ENCODE data around the gene PCSK7. TPM values are rescaled to one million over a fixed set of nuclear protein-coding genes. Genes with fewer than 3 reads are reported as not detected.

The PCSK7 gene
- total RNA-seq, 1 experiment from 2014 or later, result 45.7 TPM

DNA sequence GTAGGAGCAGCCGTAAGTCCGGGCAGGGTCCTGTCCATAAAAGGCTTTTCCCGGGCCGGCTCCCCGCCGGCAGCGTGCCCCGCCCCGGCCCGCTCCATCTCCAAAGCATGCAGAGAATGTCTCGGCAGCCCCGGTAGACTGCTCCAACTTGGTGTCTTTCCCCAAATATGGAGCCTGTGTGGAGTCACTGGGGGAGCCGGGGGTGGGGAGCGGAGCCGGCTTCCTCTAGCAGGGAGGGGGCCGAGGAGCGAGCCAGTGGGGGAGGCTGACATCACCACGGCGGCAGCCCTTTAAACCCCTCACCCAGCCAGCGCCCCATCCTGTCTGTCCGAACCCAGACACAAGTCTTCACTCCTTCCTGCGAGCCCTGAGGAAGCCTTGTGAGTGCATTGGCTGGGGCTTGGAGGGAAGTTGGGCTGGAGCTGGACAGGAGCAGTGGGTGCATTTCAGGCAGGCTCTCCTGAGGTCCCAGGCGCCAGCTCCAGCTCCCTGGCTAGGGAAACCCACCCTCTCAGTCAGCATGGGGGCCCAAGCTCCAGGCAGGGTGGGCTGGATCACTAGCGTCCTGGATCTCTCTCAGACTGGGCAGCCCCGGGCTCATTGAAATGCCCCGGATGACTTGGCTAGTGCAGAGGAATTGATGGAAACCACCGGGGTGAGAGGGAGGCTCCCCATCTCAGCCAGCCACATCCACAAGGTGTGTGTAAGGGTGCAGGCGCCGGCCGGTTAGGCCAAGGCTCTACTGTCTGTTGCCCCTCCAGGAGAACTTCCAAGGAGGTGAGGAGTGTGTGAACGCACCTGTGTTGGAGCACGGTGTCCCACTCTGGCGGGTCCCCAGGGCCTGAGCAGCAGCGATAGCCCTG, 32.6 kb downstream of the PCSK7 start, which contains the start of gene TAGLN:
Gene TAGLN, plus strand, starts transcription at position 318 of the 863 bp plus-strand sequence. CDS start 3,644 bp downstream, outside the sequence.
- DNase-seq (ENCODE audit: low read depth), result peak; percentile 61

DNA sequence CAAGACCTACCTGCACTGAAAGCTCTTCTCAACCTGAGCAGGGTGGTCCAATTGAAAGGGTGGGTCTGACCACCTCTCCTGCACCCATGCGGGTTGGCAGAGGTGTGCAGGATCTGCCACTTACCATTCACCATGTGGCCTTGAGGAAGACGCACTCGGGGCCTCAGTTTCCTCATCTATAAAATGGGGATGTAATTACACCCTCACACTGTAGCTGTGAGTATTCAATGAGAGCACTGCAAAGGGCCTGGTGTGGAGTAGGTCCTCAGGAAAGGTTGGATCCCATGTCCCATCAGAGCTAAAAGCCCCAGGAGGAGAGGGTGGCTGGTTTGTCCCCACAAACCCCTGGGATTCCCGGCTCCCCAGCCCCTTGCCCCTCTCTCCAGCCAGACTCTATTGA, 33.3 kb downstream of the PCSK7 start:
- no peak for DNase-seq (ENCODE audit: low read depth)

DNA sequence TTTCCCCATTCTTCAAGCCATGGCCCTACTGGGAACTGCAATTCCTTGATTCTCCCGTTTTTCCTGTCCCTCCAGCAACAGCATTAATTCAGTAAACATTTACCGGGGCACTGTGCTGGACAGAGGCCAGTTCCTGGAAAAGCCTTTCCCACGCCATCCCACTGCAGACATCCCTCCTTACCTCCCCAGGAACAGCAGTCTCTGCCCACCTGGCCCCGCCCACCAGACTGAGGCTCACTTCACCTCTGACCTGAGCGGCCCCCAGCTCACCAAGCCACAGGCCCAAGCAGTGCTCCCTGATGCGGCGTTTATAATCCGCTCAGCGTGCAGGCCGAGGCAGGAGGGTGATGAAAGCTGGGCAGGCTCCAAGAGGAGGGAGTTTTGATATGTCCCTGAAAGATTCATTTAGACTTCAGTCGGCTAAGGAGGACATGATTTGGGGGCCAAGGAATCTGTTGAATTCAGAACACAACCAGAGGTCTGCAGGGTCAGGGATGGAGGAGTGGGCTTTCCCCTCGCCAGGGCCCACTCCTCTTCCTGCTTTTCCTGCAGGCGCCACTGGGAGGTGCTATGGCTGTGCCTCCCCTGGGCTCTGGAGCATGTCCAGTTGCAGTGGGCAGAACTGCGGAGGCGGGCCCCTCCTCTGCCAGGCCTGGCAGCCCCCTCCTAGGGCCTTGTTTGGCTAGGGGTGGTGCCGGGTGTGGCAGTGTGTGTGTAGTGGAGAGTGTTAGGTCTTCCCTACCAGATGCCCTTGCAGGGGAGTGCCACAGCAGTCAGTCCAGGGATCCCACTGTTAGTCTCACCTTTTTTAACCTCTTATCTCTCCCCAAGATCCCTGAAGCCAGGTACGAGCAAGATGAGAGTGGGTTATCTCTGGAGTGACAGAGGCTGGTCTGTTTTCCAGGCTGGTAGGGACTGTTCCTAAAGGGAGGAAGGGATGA, 34.1 kb downstream of the PCSK7 start:
- no peak for DNase-seq (ENCODE audit: low read depth)

DNA sequence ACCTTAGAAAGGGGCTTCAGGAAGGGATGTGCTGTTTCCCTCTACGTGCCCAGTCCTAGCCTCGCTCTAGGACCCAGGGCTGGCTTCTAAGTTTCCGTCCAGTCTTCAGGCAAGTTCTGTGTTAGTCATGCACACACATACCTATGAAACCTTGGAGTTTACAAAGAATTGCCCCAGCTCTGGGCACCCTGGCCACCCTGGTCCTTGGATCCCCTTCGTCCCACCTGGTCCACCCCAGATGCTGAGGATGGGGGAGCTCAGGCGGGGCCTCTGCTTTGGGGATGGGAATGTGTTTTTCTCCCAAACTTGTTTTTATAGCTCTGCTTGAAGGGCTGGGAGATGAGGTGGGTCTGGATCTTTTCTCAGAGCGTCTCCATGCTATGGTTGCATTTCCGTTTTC, 34.9 kb downstream of the PCSK7 start:
- DNase-seq (ENCODE audit: low read depth), result no peak

DNA sequence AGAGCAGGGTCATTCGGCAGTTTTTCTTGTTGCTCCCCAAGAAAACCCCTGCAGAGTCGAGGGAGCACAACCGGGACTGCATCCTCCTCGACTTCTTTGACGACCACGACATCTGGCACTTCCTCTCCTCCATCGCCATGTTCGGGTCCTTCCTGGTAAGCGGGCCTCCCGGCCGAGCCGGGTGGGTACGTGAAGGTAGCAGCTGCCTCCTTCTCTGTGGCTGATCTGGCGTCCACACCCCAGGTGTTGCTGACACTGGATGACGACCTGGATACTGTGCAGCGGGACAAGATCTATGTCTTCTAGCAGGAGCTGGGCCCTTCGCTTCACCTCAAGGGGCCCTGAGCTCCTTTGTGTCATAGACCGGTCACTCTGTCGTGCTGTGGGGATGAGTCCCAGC, 36.1 kb downstream of the PCSK7 start:
- no peak for DNase-seq (ENCODE audit: low read depth)

DNA sequence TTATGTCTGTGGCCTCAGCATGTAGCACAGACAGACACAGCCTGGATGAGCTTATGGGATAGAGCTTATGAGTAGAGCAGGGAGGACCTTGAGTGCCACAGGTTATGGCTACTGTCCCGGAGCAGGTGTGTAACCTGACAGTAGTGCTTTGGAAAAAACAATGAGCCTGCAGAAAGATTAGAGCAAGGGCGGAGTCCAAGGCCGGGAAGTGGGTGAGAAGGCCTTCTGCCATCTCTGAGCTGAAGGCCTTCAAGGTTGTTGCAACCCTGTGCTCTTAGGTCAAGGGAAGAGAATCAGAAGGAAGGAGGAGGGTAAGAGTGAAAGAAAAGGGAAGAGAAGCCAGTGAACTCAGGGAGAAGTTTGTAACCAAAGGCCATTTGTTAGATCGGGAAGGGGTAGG, 36.6 kb downstream of the PCSK7 start:
- DNase-seq (ENCODE audit: low read depth), result no peak

DNA sequence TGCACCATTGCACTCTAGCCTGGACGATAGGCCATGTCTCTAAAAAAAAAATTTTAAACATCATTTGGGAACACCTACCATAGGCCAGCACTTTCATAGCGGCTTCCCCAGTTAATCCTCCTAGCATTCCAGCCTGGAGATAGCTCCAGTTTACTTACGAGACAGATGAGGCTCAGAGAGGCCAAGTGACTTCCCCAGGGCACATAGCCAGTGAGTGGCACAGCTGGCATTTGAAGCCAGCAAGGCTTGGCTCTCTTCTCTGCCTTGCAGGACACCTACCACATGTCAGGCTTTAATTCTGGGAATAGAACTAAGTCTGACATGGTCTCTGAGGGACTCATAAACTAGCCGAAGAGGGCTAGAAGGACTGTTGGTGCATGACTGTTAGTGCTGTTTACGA, 37.6 kb downstream of the PCSK7 start:
- DNase-seq (ENCODE audit: low read depth), result no peak

DNA sequence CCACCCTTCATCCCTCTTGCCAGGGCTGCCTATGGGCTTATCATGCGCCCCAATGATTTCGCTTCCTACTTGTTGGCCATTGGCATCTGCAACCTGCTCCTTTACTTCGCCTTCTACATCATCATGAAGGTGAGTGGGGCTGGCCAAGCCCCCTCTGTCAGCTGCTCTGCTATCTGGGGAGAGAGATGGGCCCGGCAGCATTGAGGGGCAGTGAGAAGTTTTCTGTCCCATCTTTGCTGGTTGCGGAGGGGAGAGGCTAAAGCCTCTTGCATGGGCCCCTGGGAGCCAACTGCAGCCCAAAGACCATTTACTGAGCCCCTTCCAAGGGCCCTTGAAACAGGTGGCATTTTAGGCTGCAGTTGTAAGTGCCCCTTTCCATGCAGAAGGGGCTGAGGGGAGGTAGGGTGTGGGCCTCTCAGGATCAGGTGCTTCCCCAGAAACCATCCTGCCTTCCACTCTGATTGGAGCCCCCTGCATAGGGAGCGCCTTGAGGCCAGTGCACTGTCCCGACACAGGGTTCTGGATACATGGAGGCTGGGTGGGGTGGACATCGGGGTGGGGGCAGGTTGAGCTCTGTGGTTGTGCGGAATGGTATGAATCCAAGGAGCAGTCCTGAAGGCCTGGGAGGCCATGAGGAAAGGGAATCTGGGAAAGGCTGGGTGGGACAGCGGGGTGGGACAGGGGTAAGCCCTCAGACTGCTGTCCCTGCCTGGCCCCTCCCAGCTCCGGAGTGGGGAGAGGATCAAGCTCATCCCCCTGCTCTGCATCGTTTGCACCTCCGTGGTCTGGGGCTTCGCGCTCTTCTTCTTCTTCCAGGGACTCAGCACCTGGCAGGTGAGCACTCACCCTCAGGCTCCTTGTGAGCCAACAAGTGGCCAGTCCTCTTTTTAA, 38.5 kb downstream of the PCSK7 start:
- no peak for DNase-seq (ENCODE audit: low read depth)

DNA sequence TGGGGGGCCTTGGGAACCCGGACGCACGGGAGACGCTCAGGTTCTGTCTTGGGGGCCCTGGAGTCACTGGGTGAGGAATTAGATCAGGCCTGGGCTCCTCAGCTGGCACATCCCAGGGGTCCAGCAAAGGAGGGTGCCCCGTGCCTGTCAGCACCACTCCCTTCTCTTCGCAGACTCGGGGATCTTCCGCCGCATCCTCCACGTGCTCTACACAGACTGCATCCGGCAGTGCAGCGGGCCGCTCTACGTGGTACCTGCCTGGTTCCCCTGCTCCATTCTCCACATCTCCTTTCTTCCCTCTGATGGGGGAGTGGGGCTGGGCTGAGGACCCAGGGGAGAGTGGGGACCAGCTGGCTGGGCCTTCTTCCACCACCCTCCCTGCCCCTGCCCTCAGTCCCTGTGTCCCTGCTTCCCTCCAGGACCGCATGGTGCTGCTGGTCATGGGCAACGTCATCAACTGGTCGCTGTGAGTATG, 39.4 kb downstream of the PCSK7 start:
- no peak for DNase-seq (ENCODE audit: low read depth)

DNA sequence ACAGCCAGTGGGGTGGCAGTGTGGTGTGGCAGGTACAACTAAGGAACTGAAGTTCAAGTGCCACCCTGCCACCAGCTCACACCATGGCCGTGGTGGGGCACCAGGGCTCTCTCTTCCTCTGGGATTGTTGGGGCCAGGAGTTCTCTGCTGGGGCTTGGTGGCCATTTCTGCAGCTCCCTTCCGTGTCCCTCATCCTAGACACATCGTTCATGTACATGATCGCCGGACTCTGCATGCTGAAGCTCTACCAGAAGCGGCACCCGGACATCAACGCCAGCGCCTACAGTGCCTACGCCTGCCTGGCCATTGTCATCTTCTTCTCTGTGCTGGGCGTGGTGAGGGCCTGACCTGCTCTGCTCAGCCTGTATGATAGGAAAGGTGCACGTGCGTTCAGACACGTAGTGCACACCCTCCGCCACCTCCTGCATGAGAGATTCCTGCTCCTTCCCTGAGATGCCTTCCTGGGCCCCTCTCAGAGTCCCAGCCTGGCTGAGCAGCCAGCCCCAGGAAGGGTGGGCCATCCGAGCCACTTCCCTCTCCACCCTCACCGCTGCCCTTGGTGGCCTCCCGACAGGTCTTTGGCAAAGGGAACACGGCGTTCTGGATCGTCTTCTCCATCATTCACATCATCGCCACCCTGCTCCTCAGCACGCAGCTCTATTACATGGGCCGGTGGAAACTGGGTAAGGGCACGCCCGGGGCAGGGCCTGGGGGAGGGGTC, 40.0 kb downstream of the PCSK7 start:
- no peak for DNase-seq (ENCODE audit: low read depth)

DNA sequence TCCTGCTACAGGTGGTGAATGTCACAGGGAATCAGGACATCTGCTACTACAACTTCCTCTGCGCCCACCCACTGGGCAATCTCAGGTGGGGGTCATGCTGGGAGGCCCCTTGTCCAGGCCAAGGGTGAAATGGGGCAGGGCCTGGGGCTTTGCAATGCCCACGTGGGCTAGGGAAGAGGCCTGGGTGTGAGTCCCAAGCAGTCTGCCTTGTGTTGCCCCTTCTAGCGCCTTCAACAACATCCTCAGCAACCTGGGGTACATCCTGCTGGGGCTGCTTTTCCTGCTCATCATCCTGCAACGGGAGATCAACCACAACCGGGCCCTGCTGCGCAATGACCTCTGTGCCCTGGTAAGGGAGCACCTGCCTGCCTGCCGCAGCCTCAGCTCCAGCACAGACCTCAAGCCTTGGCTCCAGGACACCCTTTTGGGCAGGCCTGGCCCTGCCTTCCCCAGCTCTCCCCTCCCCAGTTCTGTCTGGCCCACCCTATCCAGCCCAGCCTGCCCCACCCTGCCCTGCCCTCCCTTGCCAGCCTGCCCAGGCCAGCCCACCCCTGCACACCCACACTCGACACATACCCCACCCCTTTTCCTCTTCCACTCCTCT, 41.8 kb downstream of the PCSK7 start:
- DNase-seq (ENCODE audit: low read depth), result no peak

DNA sequence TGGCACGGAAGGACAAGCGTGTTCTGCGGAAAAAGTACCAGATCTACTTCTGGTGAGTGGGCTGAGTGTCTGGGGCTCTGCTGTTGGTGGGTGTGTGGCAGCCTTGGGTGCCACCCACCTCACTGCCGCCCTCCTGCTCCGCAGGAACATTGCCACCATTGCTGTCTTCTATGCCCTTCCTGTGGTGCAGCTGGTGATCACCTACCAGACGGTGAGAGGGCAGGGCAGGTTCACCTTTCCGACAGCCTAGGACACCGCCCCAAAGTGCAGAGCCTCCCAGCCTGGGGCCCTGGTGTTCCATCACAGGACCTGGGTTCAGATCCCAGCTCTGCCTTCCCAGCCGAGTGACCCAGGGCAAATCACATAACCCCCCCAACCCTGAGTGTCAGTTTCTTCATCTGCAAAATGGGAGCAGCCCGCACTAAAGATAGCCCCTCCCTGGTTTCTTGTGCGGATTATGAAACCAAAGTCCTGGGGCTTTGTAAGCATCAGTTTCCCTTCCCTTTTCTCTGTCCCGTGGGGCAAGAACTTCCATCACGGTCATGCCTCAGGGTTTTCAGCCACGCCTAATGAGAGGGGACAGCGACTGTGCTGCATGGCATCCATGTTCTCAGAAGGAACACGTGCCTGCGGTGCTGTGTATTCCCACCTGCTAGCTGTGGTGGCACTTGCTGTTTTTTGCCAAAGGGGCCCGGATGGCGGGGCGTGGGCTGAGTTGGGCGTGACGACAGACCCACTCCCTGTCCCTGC, 42.5 kb downstream of the PCSK7 start:
- no peak for DNase-seq (ENCODE audit: low read depth)

DNA sequence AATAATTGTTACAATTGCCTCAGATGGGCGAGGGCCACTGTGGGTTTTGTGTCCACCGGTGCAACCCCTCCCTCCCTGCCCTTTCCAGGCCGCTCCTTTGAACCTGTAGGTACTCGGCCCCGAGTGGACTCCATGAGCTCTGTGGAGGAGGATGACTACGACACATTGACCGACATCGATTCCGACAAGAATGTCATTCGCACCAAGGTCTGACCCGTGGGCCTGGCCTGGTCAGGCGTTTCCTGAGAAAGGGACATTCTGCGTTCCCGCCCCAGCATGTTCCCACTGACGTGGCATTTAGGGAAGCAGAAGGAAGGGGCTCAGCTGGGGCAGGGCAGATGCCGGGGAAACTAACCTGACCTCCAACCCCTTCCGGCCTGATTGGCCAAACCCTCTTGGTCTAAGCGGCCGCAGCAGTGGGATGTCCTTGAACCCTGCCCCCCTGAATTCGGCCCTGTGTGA, 43.2 kb downstream of the PCSK7 start:
- no peak for DNase-seq (ENCODE audit: low read depth)

DNA sequence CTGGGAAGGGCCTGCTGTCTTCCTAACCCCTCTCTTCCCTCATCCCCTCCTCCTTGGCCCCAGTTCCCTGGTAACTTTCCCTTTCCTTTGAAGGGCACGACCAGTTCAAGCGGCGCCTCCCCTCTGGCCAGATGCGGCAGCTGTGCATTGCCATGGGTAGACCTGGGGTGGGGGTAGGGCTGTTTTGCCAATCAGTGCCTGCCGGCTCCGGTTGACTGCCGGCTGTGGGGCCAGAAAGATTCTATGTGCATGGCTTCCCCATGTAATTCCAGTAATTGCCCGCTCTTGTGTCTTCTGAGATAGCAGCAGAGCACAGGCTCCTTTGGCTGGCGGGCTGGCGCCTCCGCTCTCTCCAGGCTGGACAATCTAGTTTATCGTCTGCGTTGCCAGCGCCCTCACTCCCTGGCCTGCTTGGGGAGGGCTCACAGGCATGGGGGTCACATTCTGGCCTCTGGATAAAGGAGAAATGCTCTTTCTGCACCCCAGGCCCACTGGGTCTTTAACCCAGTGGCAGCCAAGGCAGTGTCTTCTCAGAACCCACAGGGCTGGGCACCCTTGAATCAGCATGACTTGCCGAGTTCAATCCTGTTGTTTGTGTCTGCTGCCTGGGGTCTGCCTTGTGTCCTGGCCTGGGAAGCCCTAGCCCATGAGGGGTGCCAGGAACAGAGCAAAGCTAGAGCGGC, 43.9 kb downstream of the PCSK7 start:
- no peak for DNase-seq (ENCODE audit: low read depth)

DNA sequence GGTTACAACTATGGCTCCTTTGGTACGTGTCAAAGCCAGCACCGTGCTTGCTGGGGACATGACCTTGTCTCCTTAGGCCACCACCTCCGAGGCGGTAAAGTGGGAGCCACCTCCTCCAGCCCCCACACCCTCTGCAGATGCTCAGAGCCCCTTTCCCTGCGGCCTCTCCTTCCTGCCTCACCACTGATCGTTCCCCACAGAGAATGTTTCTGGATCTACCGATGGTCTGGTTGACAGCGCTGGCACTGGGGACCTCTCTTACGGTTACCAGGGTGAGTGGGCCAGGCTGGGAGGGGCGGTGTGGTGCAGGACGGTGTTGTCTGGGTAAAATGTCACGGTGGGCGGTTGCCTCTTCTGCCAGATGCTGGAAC, 44.5 kb downstream of the PCSK7 start:
- no peak for DNase-seq (ENCODE audit: low read depth)

DNA sequence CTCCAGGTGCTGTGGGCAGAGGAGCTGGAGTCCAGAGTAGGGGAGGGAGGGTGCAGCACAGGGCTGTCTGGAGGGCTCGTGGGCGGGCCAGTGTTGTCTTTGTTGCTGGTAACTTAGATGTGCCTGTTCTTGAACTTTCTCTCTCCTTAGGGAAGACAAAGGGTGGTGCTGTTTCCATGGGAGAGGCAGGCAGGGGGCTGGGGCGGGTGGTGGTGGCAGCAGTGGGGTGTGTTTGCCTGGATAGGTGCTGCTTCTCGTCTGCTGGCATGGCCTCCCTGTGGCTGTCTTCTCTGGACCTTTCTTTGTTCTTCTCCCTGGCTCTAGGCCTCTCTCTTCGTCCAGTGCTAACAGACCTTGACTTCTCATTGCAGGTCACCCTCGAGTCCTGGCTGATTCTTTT, 44.9 kb downstream of the PCSK7 start:
- DNase-seq (ENCODE audit: low read depth), result no peak

DNA sequence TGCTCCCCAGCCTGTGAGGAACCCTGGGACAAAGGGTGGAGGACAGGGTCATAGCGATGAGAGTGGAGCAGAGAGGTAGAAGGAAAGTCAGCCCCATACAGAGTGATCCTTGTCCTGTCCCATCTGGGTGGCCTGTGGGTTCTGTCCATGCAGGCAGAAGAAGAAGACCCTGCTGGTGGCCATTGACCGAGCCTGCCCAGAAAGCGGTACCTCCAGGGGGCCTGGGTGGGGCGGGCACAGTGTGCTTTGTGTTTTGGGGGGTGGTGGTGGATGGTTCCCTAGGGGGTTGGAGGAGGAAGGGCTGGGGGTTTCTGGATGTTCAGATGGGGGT, 45.5 kb downstream of the PCSK7 start:
- DNase-seq (ENCODE audit: low read depth), result no peak

DNA sequence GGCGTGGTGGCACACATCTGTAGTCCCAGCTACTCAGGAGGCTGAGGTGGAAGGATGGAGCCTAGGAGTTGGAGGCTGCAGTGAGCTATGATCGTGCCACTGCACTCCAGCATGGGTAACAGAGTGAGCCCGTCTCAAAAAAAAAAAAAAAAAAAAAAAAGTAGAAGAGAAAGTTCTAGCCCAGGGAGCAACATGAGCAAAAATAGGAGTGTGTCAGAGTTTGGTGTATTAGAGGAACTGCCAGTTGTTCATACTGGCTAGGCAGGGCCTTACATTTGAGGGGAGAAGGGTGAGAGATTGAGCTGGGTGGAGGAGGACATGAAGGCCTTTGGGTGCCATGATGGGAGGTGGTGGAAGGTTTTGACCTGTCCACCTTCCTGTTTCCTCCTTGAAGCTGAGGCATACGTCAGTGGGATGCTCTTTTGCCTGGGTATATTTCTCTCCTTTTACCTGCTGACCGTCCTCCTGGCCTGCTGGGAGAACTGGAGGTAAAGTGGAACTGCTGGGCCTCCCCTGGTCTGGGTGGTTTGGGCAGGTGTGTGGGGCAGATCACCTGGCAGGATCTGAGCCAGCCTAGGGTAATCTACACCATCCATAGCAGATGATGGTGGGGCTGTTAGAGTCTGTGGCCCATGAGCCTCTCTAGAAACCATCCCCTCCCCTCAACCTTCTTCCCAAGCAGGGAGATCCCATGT, 46.0 kb downstream of the PCSK7 start:
- no peak for DNase-seq (ENCODE audit: low read depth)
